OCI-M1 (cell line): ENCODE results near the gene CPE.
A peak's percentile ranks its signal among the peaks of the same experiment; 100 is the strongest.
"Not testable (repeated sequence)": the region's sequence is repeated elsewhere in the genome, so short reads cannot be mapped to it uniquely, and the experiment has no call there.

ENCODE experiments used
- DNase-seq: peaks from one replicate; lab custom pipeline; 2025; lab: John Stamatoyannopoulos, UW

The CPE gene

GRCh38 chr4:165464376-165464775 is 85.6 kb downstream of the CPE start:
- DNase-seq, result no peak

GRCh38 chr4:165464813-165465381 is 86.1 kb downstream of the CPE start:
- peak; percentile 74 for DNase-seq

GRCh38 chr4:165470009-165470408 is 91.2 kb downstream of the CPE start:
- no peak for DNase-seq

GRCh38 chr4:165472943-165473676 is 94.3 kb downstream of the CPE start:
- peak; percentile 40 for DNase-seq

GRCh38 chr4:165474784-165475705 is 96.2 kb downstream of the CPE start:
- no peak for DNase-seq

GRCh38 chr4:165475706-165476070 is 96.9 kb downstream of the CPE start:
- no peak for DNase-seq

- DNase-seq, result peak; percentile 84
These were observed 97.6 kb downstream of the CPE start for GRCh38 chr4:165476214-165477098.

- DNase-seq, result peak; percentile 43
These were observed 99.0 kb downstream of the CPE start for GRCh38 chr4:165477799-165478198.

- DNase-seq, result peak; percentile 50
These were observed 99.5 kb downstream of the CPE start for GRCh38 chr4:165478260-165478659.

GRCh38 chr4:165481053-165481835 is 102.4 kb downstream of the CPE start:
- DNase-seq, result no peak

GRCh38 chr4:165489786-165490185 is 111.0 kb downstream of the CPE start:
- no peak for DNase-seq

- not testable (repeated sequence) for DNase-seq
These were observed 113.8 kb downstream of the CPE start for GRCh38 chr4:165492583-165492982.

- peak; percentile 89 for DNase-seq
These were observed 114.6 kb downstream of the CPE start for GRCh38 chr4:165493359-165493758.

- DNase-seq, result peak; percentile 15
These were observed 124.4 kb downstream of the CPE start for GRCh38 chr4:165502916-165503907.

GRCh38 chr4:165504184-165504583 is 125.4 kb downstream of the CPE start:
- no peak for DNase-seq

GRCh38 chr4:165505958-165506837 is 127.4 kb downstream of the CPE start:
- DNase-seq, result no peak

GRCh38 chr4:165506849-165507248 is 128.0 kb downstream of the CPE start:
- peak; percentile 58 for DNase-seq

- no peak for DNase-seq
These were observed 128.6 kb downstream of the CPE start for GRCh38 chr4:165507381-165507780.
